NCI-H524 (cell line): ENCODE results near the gene RAVER1.

Experiments used
- DNase-seq, 2 experiments: peaks; one replicate each; lab custom pipeline; 2025; lab: John Stamatoyannopoulos, UW

Gene RAVER1

DNA sequence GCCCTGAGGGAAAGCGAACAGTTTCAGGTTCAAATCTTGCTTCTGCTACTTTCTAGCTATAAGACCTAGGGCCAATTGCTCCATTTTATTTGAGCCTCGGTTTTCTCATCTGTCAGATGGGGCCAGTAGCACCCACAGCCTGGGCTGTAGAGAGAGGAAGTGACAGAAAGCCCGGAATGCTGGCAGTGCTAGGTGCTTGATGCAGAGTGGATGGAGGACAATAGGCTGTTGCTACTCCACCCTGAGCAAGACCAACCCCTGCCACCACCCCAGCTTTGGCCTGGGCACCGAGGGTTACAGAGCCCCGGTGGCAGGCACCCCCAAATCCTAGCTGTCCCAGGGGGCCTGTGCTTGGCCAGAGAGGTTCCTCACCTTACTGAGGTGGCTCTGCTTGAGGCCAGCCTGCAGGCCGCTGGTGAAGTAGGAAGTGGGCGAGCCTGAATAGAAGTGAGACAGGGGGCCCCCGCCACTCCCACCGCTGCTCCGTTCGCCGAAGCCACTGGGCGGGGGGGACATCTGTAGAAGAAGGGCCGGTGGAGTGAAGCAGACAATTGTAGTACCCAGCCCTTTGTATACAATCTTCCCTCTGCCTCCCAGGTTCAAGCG is 15.4 kb downstream of the RAVER1 start:
- DNase-seq, result no peak

GRCh38 chr19:10317045-10317856 is 16.1 kb downstream of the RAVER1 start:
- no peak for DNase-seq

GRCh38 chr19:10316229-10317044 is 16.9 kb downstream of the RAVER1 start:
- DNase-seq, result no peak

DNA sequence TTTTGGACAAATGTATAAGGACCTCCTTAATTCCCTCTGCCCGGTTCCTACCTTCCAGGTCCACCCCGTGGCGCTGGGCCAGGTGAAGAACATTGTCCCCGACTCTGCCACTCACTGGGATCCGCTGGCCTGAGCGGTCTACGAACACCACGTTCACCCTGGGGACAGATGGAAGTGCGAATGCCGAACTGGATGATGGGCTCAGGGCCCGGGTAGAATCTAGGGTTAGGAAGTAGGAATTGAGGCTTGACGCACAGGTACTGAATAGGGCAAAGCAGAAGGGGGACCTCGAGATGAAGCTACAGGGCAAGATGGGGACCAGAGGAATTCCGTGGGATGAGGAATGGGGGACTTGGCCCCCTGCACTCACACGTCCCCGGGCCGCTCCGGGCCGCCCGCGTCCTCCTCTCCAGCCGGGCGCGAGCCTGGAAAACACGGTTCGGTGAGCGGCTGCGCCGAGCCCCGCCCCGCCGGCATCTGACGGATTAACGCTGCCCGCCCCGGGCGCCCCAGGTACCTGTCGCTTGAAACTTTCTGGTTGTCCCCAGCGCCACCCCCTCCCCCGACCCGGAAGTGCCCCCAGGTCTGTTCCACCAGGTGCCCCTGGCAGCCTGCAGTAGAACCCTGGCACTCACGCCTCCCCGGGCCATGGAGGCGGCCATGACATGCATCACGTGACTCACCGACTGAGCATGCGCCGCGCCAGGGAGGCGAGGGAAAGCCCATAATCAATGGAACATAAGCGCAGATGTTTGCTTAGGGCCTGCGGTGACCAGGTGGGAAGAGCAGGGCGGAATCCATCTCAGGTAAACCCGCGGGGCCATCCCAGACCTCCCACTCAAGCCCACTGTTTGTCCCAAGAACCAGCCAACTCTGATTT is 17.8 kb downstream of the RAVER1 start, which contains the start of gene FDX2:
TSS of gene FDX2 (minus strand) at position 681 of the 880 bp plus-strand sequence. CDS start at position 662, 19 bp downstream.
- peak; percentile 85 to 93 for DNase-seq

GRCh38 chr19:10309423-10309822 is 23.9 kb downstream of the RAVER1 start, which contains the start of gene ZGLP1:
Gene ZGLP1 (minus strand): TSS chr19:10309815.
- no peak for DNase-seq

- DNase-seq, result no peak
Measured at GRCh38 chr19:10306327-10306726, 27.0 kb downstream of the RAVER1 start.

DNA sequence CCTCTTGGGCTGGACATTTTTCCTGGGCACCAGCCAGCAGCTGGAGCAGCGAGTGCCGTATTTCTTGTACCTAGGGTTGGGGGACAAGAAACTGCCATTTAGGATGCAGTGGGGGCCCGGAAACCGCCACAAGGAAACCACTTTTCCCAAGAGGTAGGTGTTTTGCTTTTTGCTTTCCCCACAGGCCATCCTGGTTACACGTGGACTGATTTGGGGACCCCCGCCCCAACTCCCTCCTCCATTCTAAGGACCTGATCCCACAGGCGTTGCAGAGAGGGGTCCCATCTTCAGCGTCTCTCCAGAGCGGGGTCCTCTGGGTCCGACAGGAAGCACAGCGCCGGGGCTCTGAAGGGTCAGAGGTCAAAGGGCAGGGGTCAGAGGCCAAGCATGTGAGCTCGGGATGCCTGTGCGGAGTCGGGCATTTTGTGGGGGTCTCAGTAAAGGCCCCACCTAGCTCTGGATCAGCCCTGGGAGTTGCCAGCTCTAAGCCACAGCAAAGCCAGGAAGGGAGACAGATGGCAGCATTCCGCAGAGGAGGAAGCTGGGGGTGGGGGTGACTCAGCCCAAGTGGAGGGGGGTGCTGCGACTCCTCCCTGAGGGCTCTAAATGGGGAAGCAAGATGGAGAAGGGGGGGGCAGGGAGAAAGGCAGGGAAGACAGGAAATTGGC is 28.1 kb downstream of the RAVER1 start:
- DNase-seq, result peak in 1 of 2 experiments; percentile 63

DNA sequence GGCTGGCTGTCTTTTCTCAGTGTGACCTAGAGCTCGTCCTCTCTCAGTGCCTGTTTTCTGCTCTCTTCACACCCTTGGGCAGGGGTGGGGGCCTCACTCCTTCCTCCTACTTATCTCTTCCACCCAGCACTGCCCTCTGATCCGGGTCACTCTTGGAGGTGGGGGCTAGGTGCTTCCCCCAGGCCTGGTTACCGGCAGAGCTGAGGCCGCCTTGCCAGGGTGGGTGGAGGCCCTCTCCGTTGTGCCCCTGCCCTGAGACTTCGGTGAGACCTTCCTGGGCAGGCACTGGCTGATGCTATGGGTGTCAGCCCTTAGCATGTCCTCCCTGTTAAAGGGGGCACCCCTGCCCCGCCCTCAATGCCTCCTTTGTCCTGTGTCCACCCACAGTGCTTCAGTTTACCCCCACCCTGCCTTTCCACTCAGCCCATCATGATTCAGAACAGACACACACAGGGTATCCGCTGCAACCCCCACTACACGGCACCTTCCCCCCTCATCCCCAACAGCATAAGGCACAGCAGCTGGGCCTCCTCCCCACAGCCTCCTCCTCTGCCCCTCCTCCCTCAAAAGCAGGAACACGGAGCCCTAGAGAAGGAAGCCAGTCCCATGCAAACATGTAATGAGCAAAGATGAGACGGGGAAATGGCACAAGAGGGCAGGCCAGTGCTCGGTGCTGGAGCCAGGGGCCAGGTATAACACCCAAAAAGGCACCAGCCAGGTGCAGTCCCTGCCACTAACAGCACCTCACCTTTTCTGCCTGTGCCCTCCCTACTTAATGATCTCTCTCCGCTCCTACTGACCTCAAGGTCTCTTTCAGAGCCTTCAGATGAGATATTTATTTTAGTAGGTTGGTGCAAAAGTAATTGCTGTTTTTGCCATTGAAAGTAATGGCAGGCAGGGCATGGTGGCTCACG is 33.5 kb downstream of the RAVER1 start:
- peak; percentile 52 to 73 for DNase-seq

- no peak for DNase-seq
Measured at GRCh38 chr19:10295847-10296591, 37.3 kb downstream of the RAVER1 start.

DNA sequence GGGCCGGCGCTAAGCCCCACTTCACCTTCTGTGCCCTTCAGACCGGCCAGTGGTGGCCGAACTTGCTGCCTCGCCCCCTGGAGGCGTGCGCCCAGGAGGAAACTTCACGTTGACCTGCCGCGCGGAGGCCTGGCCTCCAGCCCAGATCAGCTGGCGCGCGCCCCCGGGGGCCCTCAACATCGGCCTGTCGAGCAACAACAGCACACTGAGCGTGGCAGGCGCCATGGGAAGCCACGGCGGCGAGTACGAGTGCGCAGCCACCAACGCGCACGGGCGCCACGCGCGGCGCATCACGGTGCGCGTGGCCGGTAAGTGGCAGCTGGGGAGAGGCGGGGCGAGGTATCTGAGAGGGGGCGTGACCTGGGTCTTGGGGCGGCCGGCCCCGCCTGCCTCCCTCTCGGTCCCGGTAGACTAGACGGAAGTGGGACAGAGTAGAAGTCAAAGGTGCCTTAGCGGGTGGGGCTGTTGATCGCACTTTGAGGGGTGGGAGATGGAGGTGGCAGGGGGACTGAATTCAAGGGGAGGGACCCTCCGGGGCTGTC is 38.0 kb downstream of the RAVER1 start:
- DNase-seq, result no peak

DNA sequence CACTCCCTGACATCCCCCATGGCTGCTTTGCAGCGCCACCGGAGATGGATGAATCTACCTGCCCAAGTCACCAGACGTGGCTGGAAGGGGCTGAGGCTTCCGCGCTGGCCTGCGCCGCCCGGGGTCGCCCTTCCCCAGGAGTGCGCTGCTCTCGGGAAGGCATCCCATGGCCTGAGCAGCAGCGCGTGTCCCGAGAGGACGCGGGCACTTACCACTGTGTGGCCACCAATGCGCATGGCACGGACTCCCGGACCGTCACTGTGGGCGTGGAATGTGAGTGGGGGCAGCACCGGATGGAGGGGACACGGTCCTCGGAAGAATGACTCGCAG is 39.0 kb downstream of the RAVER1 start:
- no peak for DNase-seq

DNA sequence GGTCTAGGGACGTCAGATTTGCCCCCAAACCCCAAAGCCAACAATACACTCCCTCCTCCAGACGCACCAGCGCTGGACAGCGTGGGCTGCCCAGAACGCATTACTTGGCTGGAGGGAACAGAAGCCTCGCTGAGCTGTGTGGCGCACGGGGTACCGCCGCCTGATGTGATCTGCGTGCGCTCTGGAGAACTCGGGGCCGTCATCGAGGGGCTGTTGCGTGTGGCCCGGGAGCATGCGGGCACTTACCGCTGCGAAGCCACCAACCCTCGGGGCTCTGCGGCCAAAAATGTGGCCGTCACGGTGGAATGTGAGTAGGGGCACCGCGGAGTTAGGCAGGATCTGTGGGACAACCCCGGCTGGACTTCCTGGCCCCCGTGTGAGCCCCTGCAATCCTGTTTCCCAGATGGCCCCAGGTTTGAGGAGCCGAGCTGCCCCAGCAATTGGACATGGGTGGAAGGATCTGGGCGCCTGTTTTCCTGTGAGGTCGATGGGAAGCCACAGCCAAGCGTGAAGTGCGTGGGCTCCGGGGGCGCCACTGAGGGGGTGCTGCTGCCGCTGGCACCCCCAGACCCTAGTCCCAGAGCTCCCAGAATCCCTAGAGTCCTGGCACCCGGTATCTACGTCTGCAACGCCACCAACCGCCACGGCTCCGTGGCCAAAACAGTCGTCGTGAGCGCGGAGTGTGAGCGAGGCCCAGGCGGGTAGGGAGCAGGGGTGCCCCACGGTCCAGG is 39.5 kb downstream of the RAVER1 start:
- DNase-seq, result no peak

DNA sequence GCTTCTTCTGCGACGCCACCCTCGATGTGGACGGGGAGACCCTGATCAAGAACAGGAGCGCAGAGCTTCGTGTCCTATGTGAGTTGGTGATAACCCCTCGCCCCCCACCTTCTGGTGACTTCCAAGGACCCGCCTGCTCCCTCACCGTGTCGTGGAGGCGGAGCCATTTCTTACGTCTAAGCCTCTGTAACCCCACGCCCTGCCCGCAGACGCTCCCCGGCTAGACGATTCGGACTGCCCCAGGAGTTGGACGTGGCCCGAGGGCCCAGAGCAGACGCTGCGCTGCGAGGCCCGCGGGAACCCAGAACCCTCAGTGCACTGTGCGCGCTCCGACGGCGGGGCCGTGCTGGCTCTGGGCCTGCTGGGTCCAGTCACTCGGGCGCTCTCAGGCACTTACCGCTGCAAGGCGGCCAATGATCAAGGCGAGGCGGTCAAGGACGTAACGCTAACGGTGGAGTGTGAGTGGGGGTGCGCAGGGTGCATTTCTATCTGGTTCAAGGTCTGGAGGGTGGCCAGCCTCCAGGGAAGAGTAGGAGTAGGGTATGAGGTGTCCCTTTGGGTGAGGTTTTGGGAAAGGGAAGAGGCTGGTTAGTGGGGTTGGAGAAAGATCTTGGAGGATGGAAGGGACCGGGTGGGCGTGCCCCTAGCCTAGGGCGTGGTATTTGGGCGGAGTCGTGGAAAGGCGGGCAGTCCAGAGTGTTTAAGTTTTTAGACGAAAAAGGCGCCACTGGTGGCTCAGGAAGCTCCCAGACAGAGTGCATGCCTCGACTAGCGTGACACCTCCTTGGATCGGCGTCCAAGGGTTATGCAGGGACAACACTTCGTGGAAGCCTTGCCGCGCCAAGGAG is 40.3 kb downstream of the RAVER1 start:
- DNase-seq, result no peak

GRCh38 chr19:10292206-10292788 is 41.0 kb downstream of the RAVER1 start:
- DNase-seq, result no peak

- DNase-seq, result no peak
Measured at GRCh38 chr19:10291554-10292205, 41.6 kb downstream of the RAVER1 start.

- peak; percentile 26 to 61 for DNase-seq
Measured at GRCh38 chr19:10290876-10291553, 42.3 kb downstream of the RAVER1 start.
